ENCODE results near the gene BCL10.

Gene BCL10

GRCh38 chr1:85228972-85229371 is 47.5 kb downstream of the BCL10 start:
- H3K18ac ChIP-seq (ENCODE audit: low read length): no peak overlapping the region
- no peak overlapping the region for H4K8ac ChIP-seq (ENCODE audit: low read depth, low read length)
- H2BK12ac ChIP-seq (ENCODE audit: low read length): no peak overlapping the region
- no peaks in the 10 kb centered on the region for H3K79me1 ChIP-seq (ENCODE audit: low read depth, low read length)
- peaks cover 0 to 13% (median 0%) of the 10 kb centered on the region in 3 experiments for H3K27me3 ChIP-seq (ENCODE audit: control insufficient read depth in 3 of 3, insufficient read depth in 3 of 3, low read depth in 1 of 3, low read length in 3 of 3)
- no peak overlapping the region for H3K27ac ChIP-seq (replicated peaks; ENCODE audit: low read length)
- H2BK15ac ChIP-seq (ENCODE audit: low read length): no peak overlapping the region
- no peak overlapping the region for H3K23ac ChIP-seq (ENCODE audit: low read depth, low read length, poor library complexity)
- H3K36me3 ChIP-seq (replicated peaks in 1 of 2; ENCODE audit: control insufficient read depth in 2 of 2, insufficient read depth in 2 of 2, low read length in 2 of 2): no peaks in the 10 kb centered on the region
- H2AFZ ChIP-seq (ENCODE audit: low read length): no peak overlapping the region
- no peak overlapping the region for H2BK5ac ChIP-seq (ENCODE audit: low read length)
- no CpG with 5 or more reads among the region's 1 CpG for WGBS, 2 donors (ENCODE audit: extremely low coverage in 2 of 2, insufficient read length in 2 of 2, insufficient replicate concordance in 1 of 2)
- H2AK5ac ChIP-seq (ENCODE audit: low read depth, low read length): no peak overlapping the region
- H3K4me2 ChIP-seq (ENCODE audit: insufficient read depth, low read length, poor library complexity, severe bottlenecking): no peak overlapping the region
- DNase-seq (ENCODE audit: low spot score): no peak
- H3K14ac ChIP-seq (ENCODE audit: low read length): no peak overlapping the region
- H2BK120ac ChIP-seq (ENCODE audit: low read depth, low read length): no peak overlapping the region
- H3K4ac ChIP-seq (ENCODE audit: low read length): no peak overlapping the region
- H3K4me3 ChIP-seq (ENCODE audit: low read length in 2 of 2): no peak overlapping the region
- H3K9ac ChIP-seq (ENCODE audit: low read depth, low read length, poor library complexity): no peak overlapping the region
- no peak overlapping the region for H4K91ac ChIP-seq (ENCODE audit: low read depth, low read length, poor library complexity)
- no peaks in the 10 kb centered on the region for H3K9me3 ChIP-seq (replicated peaks in 1 of 2; ENCODE audit: control insufficient read depth in 2 of 2, insufficient read depth in 1 of 2, low read depth in 1 of 2, low read length in 2 of 2)
- H3K4me1 ChIP-seq (ENCODE audit: control insufficient read depth in 2 of 2, insufficient read depth in 1 of 2, low read depth in 1 of 2, low read length in 2 of 2): peaks cover 4 to 9% of the 10 kb centered on the region in 2 donors

GRCh38 chr1:85225624-85226380 is 50.6 kb downstream of the BCL10 start:
- Histone ChIP-seq H2BK5ac (ENCODE audit: low read length) (no peak overlapping the region), H2AFZ (ENCODE audit: low read length) (peak overlapping the region; percentile 25), H3K23ac (ENCODE audit: low read depth, low read length, poor library complexity) (no peak overlapping the region), H3K79me1 (ENCODE audit: low read depth, low read length) (no peaks in the 10 kb centered on the region), H2BK15ac (ENCODE audit: low read length) (no peak overlapping the region), H3K18ac (ENCODE audit: low read length) (no peak overlapping the region), H3K4me1 (ENCODE audit: control insufficient read depth in 2 of 2, insufficient read depth in 1 of 2, low read depth in 1 of 2, low read length in 2 of 2) (peaks cover 4 to 9% of the 10 kb centered on the region in 2 donors), H3K27me3 (ENCODE audit: control insufficient read depth in 3 of 3, insufficient read depth in 3 of 3, low read depth in 1 of 3, low read length in 3 of 3) (peaks cover 0 to 34% (median 0%) of the 10 kb centered on the region in 3 experiments), H2AK5ac (ENCODE audit: low read depth, low read length) (no peak overlapping the region), H3K27ac (replicated peaks; ENCODE audit: low read length) (no peak overlapping the region), H3K9ac (ENCODE audit: low read depth, low read length, poor library complexity) (no peak overlapping the region), H3K4me3 (ENCODE audit: low read length in 2 of 2) (no peak overlapping the region), H2BK12ac (ENCODE audit: low read length) (no peak overlapping the region), H3K4ac (ENCODE audit: low read length) (no peak overlapping the region), H3K14ac (ENCODE audit: low read length) (no peak overlapping the region), H3K36me3 (replicated peaks in 1 of 2; ENCODE audit: control insufficient read depth in 2 of 2, insufficient read depth in 2 of 2, low read length in 2 of 2) (no peaks in the 10 kb centered on the region), H4K8ac (ENCODE audit: low read depth, low read length) (no peak overlapping the region), H3K4me2 (ENCODE audit: insufficient read depth, low read length, poor library complexity, severe bottlenecking) (no peak overlapping the region), H4K91ac (ENCODE audit: low read depth, low read length, poor library complexity) (no peak overlapping the region), H3K9me3 (replicated peaks in 1 of 2; ENCODE audit: control insufficient read depth in 2 of 2, insufficient read depth in 1 of 2, low read depth in 1 of 2, low read length in 2 of 2) (no peaks in the 10 kb centered on the region), H2BK120ac (ENCODE audit: low read depth, low read length) (no peak overlapping the region)
- no CpG with 5 or more reads among the region's 5 CpGs for WGBS, 2 donors (ENCODE audit: extremely low coverage in 2 of 2, insufficient read length in 2 of 2, insufficient replicate concordance in 1 of 2)
- DNase-seq (ENCODE audit: low spot score): no peak

GRCh38 chr1:85224734-85225623 is 51.5 kb downstream of the BCL10 start:
- peaks cover 6 to 9% of the 10 kb centered on the region in 2 donors for H3K4me1 ChIP-seq (ENCODE audit: control insufficient read depth in 2 of 2, insufficient read depth in 1 of 2, low read depth in 1 of 2, low read length in 2 of 2)
- H2AFZ ChIP-seq (ENCODE audit: low read length): no peak overlapping the region
- H4K8ac ChIP-seq (ENCODE audit: low read depth, low read length): no peak overlapping the region
- H2BK12ac ChIP-seq (ENCODE audit: low read length): no peak overlapping the region
- H3K4ac ChIP-seq (ENCODE audit: low read length): no peak overlapping the region
- no peak overlapping the region for H2AK5ac ChIP-seq (ENCODE audit: low read depth, low read length)
- no peaks in the 10 kb centered on the region for H3K36me3 ChIP-seq (replicated peaks in 1 of 2; ENCODE audit: control insufficient read depth in 2 of 2, insufficient read depth in 2 of 2, low read length in 2 of 2)
- DNase-seq (ENCODE audit: low spot score): no peak
- no peak overlapping the region for H2BK5ac ChIP-seq (ENCODE audit: low read length)
- H3K27me3 ChIP-seq (ENCODE audit: control insufficient read depth in 3 of 3, insufficient read depth in 3 of 3, low read depth in 1 of 3, low read length in 3 of 3): peaks cover 0 to 42% (median 0%) of the 10 kb centered on the region in 3 experiments
- H3K14ac ChIP-seq (ENCODE audit: low read length): no peak overlapping the region
- no peak overlapping the region for H3K18ac ChIP-seq (ENCODE audit: low read length)
- WGBS, 2 donors (ENCODE audit: extremely low coverage in 2 of 2, insufficient read length in 2 of 2, insufficient replicate concordance in 1 of 2): no CpG with 5 or more reads among the region's 3 CpGs
- H4K91ac ChIP-seq (ENCODE audit: low read depth, low read length, poor library complexity): no peak overlapping the region
- no peak overlapping the region for H3K4me3 ChIP-seq (ENCODE audit: low read length in 2 of 2)
- no peak overlapping the region for H2BK120ac ChIP-seq (ENCODE audit: low read depth, low read length)
- no peak overlapping the region for H3K27ac ChIP-seq (replicated peaks; ENCODE audit: low read length)
- no peak overlapping the region for H2BK15ac ChIP-seq (ENCODE audit: low read length)
- H3K4me2 ChIP-seq (ENCODE audit: insufficient read depth, low read length, poor library complexity, severe bottlenecking): no peak overlapping the region
- H3K9ac ChIP-seq (ENCODE audit: low read depth, low read length, poor library complexity): no peak overlapping the region
- no peaks in the 10 kb centered on the region for H3K9me3 ChIP-seq (replicated peaks in 1 of 2; ENCODE audit: control insufficient read depth in 2 of 2, insufficient read depth in 1 of 2, low read depth in 1 of 2, low read length in 2 of 2)
- no peak overlapping the region for H3K23ac ChIP-seq (ENCODE audit: low read depth, low read length, poor library complexity)
- no peaks in the 10 kb centered on the region for H3K79me1 ChIP-seq (ENCODE audit: low read depth, low read length)

GRCh38 chr1:85224295-85224694 is 52.1 kb downstream of the BCL10 start:
- Histone ChIP-seq H2BK120ac (ENCODE audit: low read depth, low read length) (no peak overlapping the region), H3K9ac (ENCODE audit: low read depth, low read length, poor library complexity) (no peak overlapping the region), H4K91ac (ENCODE audit: low read depth, low read length, poor library complexity) (no peak overlapping the region), H4K8ac (ENCODE audit: low read depth, low read length) (no peak overlapping the region), H3K18ac (ENCODE audit: low read length) (no peak overlapping the region), H2BK15ac (ENCODE audit: low read length) (no peak overlapping the region), H3K4me1 (ENCODE audit: control insufficient read depth in 2 of 2, insufficient read depth in 1 of 2, low read depth in 1 of 2, low read length in 2 of 2) (peaks cover 6 to 9% of the 10 kb centered on the region in 2 donors), H3K4me3 (ENCODE audit: low read length in 2 of 2) (no peak overlapping the region), H2BK5ac (ENCODE audit: low read length) (no peak overlapping the region), H2BK12ac (ENCODE audit: low read length) (no peak overlapping the region), H3K23ac (ENCODE audit: low read depth, low read length, poor library complexity) (no peak overlapping the region), H3K4ac (ENCODE audit: low read length) (no peak overlapping the region), H2AFZ (ENCODE audit: low read length) (no peak overlapping the region), H3K4me2 (ENCODE audit: insufficient read depth, low read length, poor library complexity, severe bottlenecking) (no peak overlapping the region), H3K27me3 (ENCODE audit: control insufficient read depth in 3 of 3, insufficient read depth in 3 of 3, low read depth in 1 of 3, low read length in 3 of 3) (peaks cover 0 to 49% (median 0%) of the 10 kb centered on the region in 3 experiments), H3K9me3 (replicated peaks in 1 of 2; ENCODE audit: control insufficient read depth in 2 of 2, insufficient read depth in 1 of 2, low read depth in 1 of 2, low read length in 2 of 2) (no peaks in the 10 kb centered on the region), H2AK5ac (ENCODE audit: low read depth, low read length) (no peak overlapping the region), H3K79me1 (ENCODE audit: low read depth, low read length) (no peaks in the 10 kb centered on the region), H3K27ac (replicated peaks; ENCODE audit: low read length) (no peak overlapping the region), H3K14ac (ENCODE audit: low read length) (no peak overlapping the region), H3K36me3 (replicated peaks in 1 of 2; ENCODE audit: control insufficient read depth in 2 of 2, insufficient read depth in 2 of 2, low read length in 2 of 2) (no peaks in the 10 kb centered on the region)
- no peak for DNase-seq (ENCODE audit: low spot score)

All from neuronal stem cell (in vitro differentiated cells).